Left lung (tissue), 10 donors: ENCODE results near the gene ZHX3. TPM values are rescaled to one million over a fixed set of nuclear protein-coding genes. Genes with fewer than 3 reads are reported as not detected.

Source experiments
- ATAC-seq: fragments of 200-7000 bp; cut with Tn5 transposase; one replicate; pipeline ENCODE4 v1.9.1; 2020; ENCODE audit warnings: moderate library complexity
- DNase-seq, 4 donors: peaks; one replicate each; pipeline ENCODE4 v3.0.0-alpha.2; 2013 to 2020
- H3K27ac ChIP-seq, 2 donors: fragments of 200-600 bp; sonication (generic) in 1 of 2; one replicate each; pipeline versions ENCODE4 v1.5.0 to v1.8.0; 2020 to 2021
- H3K27me3 ChIP-seq, 2 donors: fragments of 200-600 bp; sonication (generic) in 1 of 2; one replicate each; pipeline versions ENCODE4 v1.5.0 to v1.8.0; 2020 to 2021
- H3K36me3 ChIP-seq, 2 donors: fragments of 200-600 bp; sonication (generic) in 1 of 2; one replicate each; pipeline versions ENCODE4 v1.5.0 to v1.8.0; 2020 to 2021
- H3K4me1 ChIP-seq, 2 donors: fragments of 200-600 bp; one replicate each; pipeline ENCODE4 v1.8.0; 2021
- H3K4me3 ChIP-seq, 2 donors: fragments of 200-600 bp; sonication (generic) in 1 of 2; one replicate each; pipeline versions ENCODE4 v1.5.0 to v1.8.0; 2020 to 2021; ENCODE audit warnings: mild to moderate bottlenecking in 1 of 2
- H3K9me3 ChIP-seq, 2 donors: fragments of 200-600 bp; sonication (generic) in 1 of 2; one replicate each; pipeline versions ENCODE4 v1.5.0 to v1.8.0; 2020 to 2021
- CTCF ChIP-seq, 2 donors: fragments of 200-600 bp; sonication (generic) in 1 of 2; IDR thresholded peaks; one replicate each; pipeline versions ENCODE4 v1.5.0 to v1.8.0; 2021; ENCODE audit warnings: antibody characterized with exemption in 2 of 2
- intact Hi-C, 2 donors: fragments of 100-400 bp; cut with DNase I; formaldehyde crosslinking; loops; one replicate each; pipeline versions ENCODE4 v1.11.2 to v1.14.2; 2022
- polyA plus RNA-seq, 6 donors: library from polyadenylated mRNA; unstranded; fragments of 120-200 nt; gene quantifications; one replicate each; pipeline ENCODE4 v1.2.1, GENCODE V29; 2013; ENCODE audit not compliant: insufficient read length in 6 of 6
- total RNA-seq, 2 donors: library from RNA; stranded (reverse); fragmentation: NEBNext Ultra II Directional; extraction: Animal tissue kit (Norgen Biotek cat#: 25700); gene quantifications; one replicate each; pipeline ENCODE4 v1.2.1, GENCODE V29; 2021
- donor health status: DM: no; HTN: yes; CAD: no.
- donor health status: DM: no; HTN: no; CAD: no.

ZHX3 gene
- total and polyA plus RNA-seq, 8 donors = 8.1 to 47.9 (median 11.2) TPM

DNA sequence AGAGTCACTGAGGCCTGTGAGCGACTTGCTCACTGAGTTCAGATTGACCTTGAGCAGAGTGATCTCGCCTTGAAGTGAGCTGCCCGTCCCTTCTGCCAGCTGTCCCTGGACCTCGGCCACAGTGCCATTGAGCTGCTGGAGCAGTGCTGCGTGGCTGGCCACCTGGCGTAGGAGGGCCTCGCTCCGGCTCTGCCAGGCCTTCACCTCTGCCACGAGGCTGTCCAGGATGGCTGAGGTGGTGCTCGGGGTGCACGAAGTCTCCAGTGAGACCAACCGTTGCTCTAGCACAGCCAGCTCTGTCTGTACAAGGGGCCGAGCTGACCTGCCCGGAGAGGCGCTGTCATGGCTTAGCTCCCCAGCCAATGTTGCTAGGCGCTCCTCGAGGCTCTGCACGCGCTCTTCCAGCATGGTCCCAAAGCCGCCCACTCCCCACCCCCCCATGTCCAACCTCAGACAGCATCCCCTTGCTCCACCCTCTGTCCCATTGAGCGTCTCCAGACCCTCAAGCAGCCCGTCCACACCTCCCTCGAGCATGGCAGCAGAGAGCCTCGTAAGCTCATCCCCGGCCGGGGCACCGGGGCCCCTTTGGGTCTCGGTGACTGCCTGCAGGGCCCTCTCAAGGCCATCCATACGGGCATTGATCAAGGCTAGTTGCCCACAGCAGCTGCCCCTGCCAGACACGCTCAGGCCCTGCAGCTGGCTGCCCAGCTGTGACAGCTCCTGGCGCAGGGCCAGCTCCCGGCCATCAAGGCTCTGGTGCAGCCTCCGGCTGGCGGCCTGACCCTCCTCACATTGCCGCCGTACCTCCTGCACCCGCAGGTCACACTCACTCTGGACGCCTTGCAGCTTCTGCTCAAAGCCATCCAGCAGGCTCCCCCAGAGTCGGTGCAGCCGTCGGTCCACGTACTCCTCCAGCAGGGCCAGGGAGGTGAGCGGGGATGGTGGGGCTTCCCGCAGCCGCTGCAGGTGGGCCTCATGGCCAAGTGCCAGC lies 44.5 kb upstream of the ZHX3 start:
- Histone ChIP-seq H3K9me3 (no peaks in the 10 kb centered on the region), H3K36me3 (peaks cover 0 to 11% of the 10 kb centered on the region in 2 donors), H3K27me3 (peaks cover 26 to 35% of the 10 kb centered on the region in 2 donors), H3K4me1 (peaks cover 0 to 8% of the 10 kb centered on the region in 2 donors), H3K4me3 (no peak overlapping the region), H3K27ac (no peak overlapping the region)
- DNase-seq (peak in 1 of 4 donors; percentile 76), ATAC-seq (no peak)
- intact Hi-C loops = no loop called here
- TF ChIP-seq CTCF (IDR thresholded peaks at IDR 0.05) = no peak

DNA sequence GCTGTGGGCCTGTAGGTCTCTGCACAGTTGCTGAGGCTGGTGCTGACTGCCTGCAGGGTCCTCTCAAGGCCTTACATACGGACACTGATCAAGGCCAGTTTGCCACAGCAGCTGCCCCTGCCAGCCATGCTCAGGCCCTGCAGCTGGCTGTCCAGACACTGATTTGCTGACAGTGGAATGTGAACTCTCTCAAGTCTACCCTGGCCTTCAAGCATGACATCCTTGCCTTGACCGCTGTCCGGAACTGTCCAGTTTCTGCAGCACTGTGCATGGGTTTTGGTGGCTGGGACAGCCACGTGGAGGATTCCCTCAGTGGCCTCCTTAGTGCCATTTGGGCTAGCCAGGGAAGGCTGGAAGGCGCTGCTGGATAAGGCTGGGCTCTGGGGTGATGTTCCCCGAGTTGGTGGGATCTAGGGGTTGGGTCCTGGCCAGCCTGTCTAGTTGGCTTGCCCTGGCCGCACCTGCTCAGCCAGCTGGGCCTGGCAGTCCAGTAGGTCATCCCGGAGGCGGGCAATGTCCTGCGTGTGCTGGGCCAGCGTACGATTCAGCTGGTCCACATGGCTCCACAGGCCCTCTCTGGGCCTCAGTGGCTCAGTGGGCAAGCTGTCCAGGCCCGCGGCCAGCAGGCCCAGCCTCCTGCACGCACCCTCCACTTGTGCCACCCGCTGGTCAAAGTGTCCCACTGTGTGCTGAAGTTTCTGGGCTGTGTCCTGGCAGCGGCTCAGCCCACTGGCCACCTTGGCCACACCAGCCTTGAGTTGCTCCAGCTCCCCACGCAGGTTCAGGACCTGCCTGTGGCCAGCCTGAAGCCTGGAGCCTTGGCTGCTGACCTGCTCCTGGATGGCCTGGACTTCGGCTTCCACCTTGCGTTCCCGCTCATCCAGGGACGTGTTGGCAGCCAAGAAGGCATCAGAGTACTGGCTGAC lies 43.6 kb upstream of the ZHX3 start:
- no peak overlapping the region for H3K27ac ChIP-seq
- no peak for TF ChIP-seq CTCF (IDR thresholded peaks at IDR 0.05)
- DNase-seq (peak in 1 of 4 donors; percentile 60), ATAC-seq (no peak)
- peaks cover 0 to 11% of the 10 kb centered on the region in 2 donors for H3K36me3 ChIP-seq
- intact Hi-C loops = no loop called here
- peaks cover 0 to 6% of the 10 kb centered on the region in 2 donors for H3K4me1 ChIP-seq
- H3K4me3 ChIP-seq = no peak overlapping the region
- H3K9me3 ChIP-seq = no peaks in the 10 kb centered on the region
- peaks cover 20 to 26% of the 10 kb centered on the region in 2 donors for H3K27me3 ChIP-seq

GRCh38 chr20:41359541-41360011 lies 42.0 kb upstream of the ZHX3 start:
- ATAC-seq (no peak), DNase-seq (peak in 1 of 4 donors; percentile 50)
- Histone ChIP-seq H3K27me3 (peaks cover 5 to 11% of the 10 kb centered on the region in 2 donors), H3K9me3 (no peaks in the 10 kb centered on the region), H3K36me3 (peaks cover 0 to 11% of the 10 kb centered on the region in 2 donors), H3K27ac (no peak overlapping the region), H3K4me3 (no peak overlapping the region), H3K4me1 (no peaks in the 10 kb centered on the region)
- no peak for TF ChIP-seq CTCF (IDR thresholded peaks at IDR 0.05)
- intact Hi-C loops = no loop called here

- Histone ChIP-seq H3K27me3 (peaks cover 0 to 2% of the 10 kb centered on the region in 2 donors), H3K27ac (no peak overlapping the region), H3K4me3 (no peak overlapping the region), H3K36me3 (peaks cover 0 to 11% of the 10 kb centered on the region in 2 donors), H3K4me1 (no peaks in the 10 kb centered on the region), H3K9me3 (no peaks in the 10 kb centered on the region)
- ATAC-seq (no peak), DNase-seq (peak in 1 of 4 donors; percentile 45)
- intact Hi-C loops = no loop called here
- TF ChIP-seq CTCF (IDR thresholded peaks at IDR 0.05) = no peak
Measured at GRCh38 chr20:41358717-41359116, 41.2 kb upstream of the ZHX3 start.
